ENCODE data around the gene FAM199X. TPM values are rescaled to one million over a fixed set of nuclear protein-coding genes. Genes with fewer than 3 reads are reported as not detected.

The FAM199X gene
- total and polyA plus RNA-seq, 2 experiments from 2014 or later, result 11.7 to 29.1 TPM

GRCh38 chrX:104189837-104190236 lies 23.6 kb downstream of the FAM199X start:
- no peak for DNase-seq (ENCODE audit: low spot score)
- no peaks in the 10 kb centered on the region for H3K4me1 ChIP-seq (ENCODE audit: insufficient read depth)

GRCh38 chrX:104193485-104193884 lies 27.2 kb downstream of the FAM199X start:
- Histone ChIP-seq H4K20me1 (ENCODE audit: insufficient read depth, poor library complexity, severe bottlenecking) (no peaks in the 10 kb centered on the region), H3K4me2 (no peak overlapping the region), H2AFZ (no peak overlapping the region), H3K27me3 (no peaks in the 10 kb centered on the region), H3K79me2 (no peaks in the 10 kb centered on the region), H3K4me1 (ENCODE audit: insufficient read depth) (no peaks in the 10 kb centered on the region), H3K9me2 (replicated peaks; ENCODE audit: insufficient read depth) (no peaks in the 10 kb centered on the region), H3K4me3 (no peak overlapping the region), H3K27ac (no peak overlapping the region), H3K36me3 (replicated peaks; ENCODE audit: insufficient read depth, low read depth) (no peaks in the 10 kb centered on the region), H3K9me3 (ENCODE audit: low read depth) (no peaks in the 10 kb centered on the region)
- 80% methylated on average over 2 of the region's 2 CpGs for WGBS (ENCODE audit: low lambda C conversion rate, missing lambda C conversion rate)
- DNase-seq (ENCODE audit: low spot score), result no peak
- TF ChIP-seq EZH2phosphoT487 (IDR thresholded peaks at IDR 0.05; ENCODE audit: low read depth, severe bottlenecking, unreplicated experiment), result no peak
- TF ChIP-seq CTCF (IDR thresholded peaks at IDR 0.05; ENCODE audit: poor library complexity), result no peak
- TF ChIP-seq EZH2 (IDR thresholded peaks at IDR 0.05; ENCODE audit: borderline replicate concordance), result no peak

More at GRCh38 chrX:104189837-104190236, 23.6 kb downstream of the FAM199X start:
- H3K36me3 ChIP-seq (replicated peaks; ENCODE audit: insufficient read depth, low read depth), result no peaks in the 10 kb centered on the region
- WGBS (ENCODE audit: low lambda C conversion rate, missing lambda C conversion rate), result 70% methylated on average over 5 of the region's 5 CpGs
- H3K27ac ChIP-seq, result no peak overlapping the region
- H3K79me2 ChIP-seq, result no peaks in the 10 kb centered on the region
- no peaks in the 10 kb centered on the region for H3K9me2 ChIP-seq (replicated peaks; ENCODE audit: insufficient read depth)
- H4K20me1 ChIP-seq (ENCODE audit: insufficient read depth, poor library complexity, severe bottlenecking), result no peaks in the 10 kb centered on the region
- H3K27me3 ChIP-seq, result no peaks in the 10 kb centered on the region
- no peak overlapping the region for H3K4me3 ChIP-seq
- no peak for TF ChIP-seq EZH2 (IDR thresholded peaks at IDR 0.05; ENCODE audit: borderline replicate concordance)
- TF ChIP-seq EZH2phosphoT487 (IDR thresholded peaks at IDR 0.05; ENCODE audit: low read depth, severe bottlenecking, unreplicated experiment), result no peak
- TF ChIP-seq CTCF (IDR thresholded peaks at IDR 0.05; ENCODE audit: poor library complexity), result no peak
- no peak overlapping the region for H3K4me2 ChIP-seq
- no peaks in the 10 kb centered on the region for H3K9me3 ChIP-seq (ENCODE audit: low read depth)
- no peak overlapping the region for H2AFZ ChIP-seq

- no peak for DNase-seq (ENCODE audit: low spot score)
These were observed 28.8 kb downstream of the FAM199X start for GRCh38 chrX:104195013-104195412.

More at GRCh38 chrX:104195013-104195412, 28.8 kb downstream of the FAM199X start:
- Histone ChIP-seq H3K4me2 (no peak overlapping the region), H2AFZ (no peak overlapping the region), H3K4me3 (no peak overlapping the region), H3K79me2 (no peaks in the 10 kb centered on the region), H3K4me1 (ENCODE audit: insufficient read depth) (no peaks in the 10 kb centered on the region), H3K27me3 (no peaks in the 10 kb centered on the region), H3K9me3 (ENCODE audit: low read depth) (no peaks in the 10 kb centered on the region), H4K20me1 (ENCODE audit: insufficient read depth, poor library complexity, severe bottlenecking) (no peaks in the 10 kb centered on the region), H3K27ac (no peak overlapping the region), H3K9me2 (replicated peaks; ENCODE audit: insufficient read depth) (no peaks in the 10 kb centered on the region), H3K36me3 (replicated peaks; ENCODE audit: insufficient read depth, low read depth) (no peaks in the 10 kb centered on the region)
- TF ChIP-seq CTCF (IDR thresholded peaks at IDR 0.05; ENCODE audit: poor library complexity) (no peak), EZH2phosphoT487 (IDR thresholded peaks at IDR 0.05; ENCODE audit: low read depth, severe bottlenecking, unreplicated experiment) (no peak), EZH2 (IDR thresholded peaks at IDR 0.05; ENCODE audit: borderline replicate concordance) (no peak)
- 38% methylated on average over 1 of the region's 1 CpG for WGBS (ENCODE audit: low lambda C conversion rate, missing lambda C conversion rate)

Measured in hepatocyte (in vitro differentiated cells).